Choroid plexus epithelial cell (primary cell): ENCODE data around the gene DTNA.
A peak's percentile ranks its signal among the peaks of the same experiment; 100 is the strongest.
"Not testable (repeated sequence)": the region's sequence is repeated elsewhere in the genome, so short reads cannot be mapped to it uniquely, and the experiment has no call there.

ENCODE experiments used
- DNase-seq: peaks from one replicate; pipeline ENCODE4 v3.0.0-alpha.2; 2010; ENCODE audit warnings: low read depth
- H3K4me3 ChIP-seq: 2 replicates; pipeline ENCODE4 v1.5.1; 2011; ENCODE audit warnings: low read depth, mild to moderate bottlenecking, control low read depth, low read length, moderate library complexity
- CTCF ChIP-seq: conservative IDR thresholded peaks from 2 replicates; pipeline ENCODE4 v1.5.1; 2011; ENCODE audit warnings: low read depth, mild to moderate bottlenecking, control low read depth, inconsistent platforms, low read length, moderate library complexity

Gene DTNA

GRCh38 chr18:34720220-34720619 lies 10.1 kb downstream of the DTNA start:
- H3K4me3 ChIP-seq, result no peak overlapping the region
- no peak for TF ChIP-seq CTCF
- no peak for DNase-seq

- TF ChIP-seq CTCF, result peak; percentile 26
- no peak overlapping the region for H3K4me3 ChIP-seq
Measured at GRCh38 chr18:34723143-34723542, 13.0 kb downstream of the DTNA start.

GRCh38 chr18:34725737-34726136 lies 15.6 kb downstream of the DTNA start:
- DNase-seq, H3K4me3 ChIP-seq: not testable (repeated sequence)

More at GRCh38 chr18:34723143-34723542, 13.0 kb downstream of the DTNA start:
- DNase-seq, result peak; percentile 34

- no peak for DNase-seq
- no peak overlapping the region for H3K4me3 ChIP-seq
- TF ChIP-seq CTCF, result no peak
Measured at GRCh38 chr18:34726286-34727004, 16.3 kb downstream of the DTNA start.

- peak; percentile 76 for DNase-seq
- TF ChIP-seq CTCF, result peak; percentile 81
- no peak overlapping the region for H3K4me3 ChIP-seq
Measured at GRCh38 chr18:34729264-34729663, 19.2 kb downstream of the DTNA start.

- no peak for TF ChIP-seq CTCF
- H3K4me3 ChIP-seq, result no peak overlapping the region
- peak; percentile 44 for DNase-seq
Measured at GRCh38 chr18:34729740-34730355, 19.8 kb downstream of the DTNA start.

GRCh38 chr18:34730774-34731173 lies 20.7 kb downstream of the DTNA start:
- no peak overlapping the region for H3K4me3 ChIP-seq
- DNase-seq, result no peak
- TF ChIP-seq CTCF, result no peak
